WI38 (cell line): Measurements from ENCODE around the gene NRG3.

ENCODE experiments used
- H3K4me3 ChIP-seq: 2 replicates; pipeline ENCODE4 v1.5.1; 2011; ENCODE audit warnings: low read depth, mild to moderate bottlenecking, control low read depth, low read length
- CTCF ChIP-seq: IDR thresholded peaks from 2 replicates; pipeline ENCODE4 v1.5.1; 2012; ENCODE audit warnings: low read depth, mild to moderate bottlenecking, control low read depth, low read length

NRG3 gene

GRCh38 chr10:82278401-82279182 is 403.6 kb downstream of the NRG3 start:
- no peak overlapping the region for H3K4me3 ChIP-seq
- no peak for TF ChIP-seq CTCF

GRCh38 chr10:82282782-82283456 is 407.9 kb downstream of the NRG3 start:
- TF ChIP-seq CTCF, result no peak
- H3K4me3 ChIP-seq, result no peak overlapping the region

- H3K4me3 ChIP-seq, result no peak overlapping the region
- no peak for TF ChIP-seq CTCF
Measured at GRCh38 chr10:82284180-82284579, 409.2 kb downstream of the NRG3 start.

GRCh38 chr10:82288461-82288881 is 413.5 kb downstream of the NRG3 start:
- no peak for TF ChIP-seq CTCF
- H3K4me3 ChIP-seq, result no peak overlapping the region

GRCh38 chr10:82289945-82290344 is 415.0 kb downstream of the NRG3 start:
- no peak for TF ChIP-seq CTCF
- no peak overlapping the region for H3K4me3 ChIP-seq

- TF ChIP-seq CTCF, result no peak
- no peak overlapping the region for H3K4me3 ChIP-seq
Measured at GRCh38 chr10:82294874-82295378, 419.9 kb downstream of the NRG3 start.

GRCh38 chr10:82308641-82309040 is 433.6 kb downstream of the NRG3 start:
- H3K4me3 ChIP-seq, result no peak overlapping the region
- TF ChIP-seq CTCF, result no peak
